Activated CD4-positive, alpha-beta memory T cell treated with anti-CD3 and anti-CD28 coated beads, Interleukin-2, amount 10 ng/mL, durations not matched to agents 7 days and 5 days (primary cell): ENCODE data around the gene CROCC2. TPM values are rescaled to one million over a fixed set of nuclear protein-coding genes. Genes with fewer than 3 reads are reported as not detected.
A peak's percentile ranks its signal among the peaks of the same experiment; 100 is the strongest.

ENCODE experiments used
- CTCF ChIA-PET: fragments of 350-600 bp; sonication (Branson Sonifier 250); formaldehyde crosslinking; loops from one replicate; lab custom pipeline; 2021; ENCODE audit warnings: antibody characterized with exemption, inconsistent platforms; lab: Charles Lee
- POLR2A ChIA-PET: fragments of 350-600 bp; sonication (Branson Sonifier 250); formaldehyde crosslinking; loops from one replicate; lab custom pipeline; 2021; ENCODE audit warnings: antibody characterized with exemption; lab: Charles Lee
- DNase-seq: peaks from one replicate; pipeline ENCODE4 v3.0.0-alpha.2; 2020
- H3K27ac Mint-ChIP-seq: one replicate; pipeline ENCODE4 v1.8.0; 2021; ENCODE audit warnings: mild to moderate bottlenecking, mixed read lengths
- H3K27me3 Mint-ChIP-seq: one replicate; pipeline ENCODE4 v1.8.0; 2021; ENCODE audit warnings: mixed read lengths
- H3K36me3 Mint-ChIP-seq: one replicate; pipeline ENCODE4 v1.8.0; 2021; ENCODE audit warnings: low read depth, mixed read lengths
- H3K4me1 Mint-ChIP-seq: one replicate; pipeline ENCODE4 v1.8.0; 2021; ENCODE audit warnings: mixed read lengths
- H3K4me3 Mint-ChIP-seq: one replicate; pipeline ENCODE4 v1.8.0; 2021; ENCODE audit warnings: mild to moderate bottlenecking, mixed read lengths
- H3K9me3 Mint-ChIP-seq: one replicate; pipeline ENCODE4 v1.8.0; 2021; ENCODE audit warnings: mixed read lengths
- total RNA-seq, 2 experiments: library from RNA; stranded (reverse); gene quantifications; one replicate each; pipeline ENCODE4 v1.2.3, GENCODE V29; 2021

The CROCC2 gene
- total RNA-seq, 2 experiments from 2014 or later = not detected

- Mint-ChIP-seq H3K36me3 (peaks cover 26% of the 10 kb centered on the region), H3K27ac (no peak overlapping the region), H3K27me3 (peaks cover 9% of the 10 kb centered on the region), H3K4me1 (peaks cover 50% of the 10 kb centered on the region), H3K9me3 (no peaks in the 10 kb centered on the region), H3K4me3 (no peak overlapping the region)
- POLR2A ChIA-PET = interaction anchor here (1.0 kb wide), 1 partner anchor 11 kb away, joined by 3 read pairs; no protein-coding TSS in a partner anchor
- CTCF ChIA-PET = no interaction called here
- no peak for DNase-seq
These were observed 134.1 kb downstream of the CROCC2 start for GRCh38 chr2:241040081-241040803.

GRCh38 chr2:241041589-241042158 is 135.5 kb downstream of the CROCC2 start:
- ChIA-PET POLR2A (no interaction called here), CTCF (interaction anchor here (0.6 kb wide), 1 partner anchor 18 kb away, joined by 3 read pairs; no protein-coding TSS in a partner anchor)
- DNase-seq = no peak
- Mint-ChIP-seq H3K27me3 (peaks cover 9% of the 10 kb centered on the region), H3K9me3 (no peaks in the 10 kb centered on the region), H3K27ac (peak overlapping the region; percentile 8), H3K4me1 (peaks cover 47% of the 10 kb centered on the region), H3K36me3 (peaks cover 27% of the 10 kb centered on the region), H3K4me3 (no peak overlapping the region)

Other genes with a start within 250 kb of the CROCC2 start
- not detected for gene AQP12B, start 223.5 kb upstream of the CROCC2 start, total RNA-seq
- not detected for gene AQP12A, start 214.5 kb upstream of the CROCC2 start, total RNA-seq
- under 1 TPM; 0.58 to 0.71 TPM for gene KIF1A, start 86.1 kb upstream of the CROCC2 start, total RNA-seq
- not detected for gene AGXT, start 37.5 kb upstream of the CROCC2 start, total RNA-seq
- gene MAB21L4, start 10.2 kb upstream of the CROCC2 start, total RNA-seq = not detected
- 10 to 100 TPM; 32.6 to 34.3 TPM for gene SNED1, start 92.3 kb downstream of the CROCC2 start, total RNA-seq
- 10 to 100 TPM; 41.5 to 45.4 TPM for gene MTERF4, start 196.0 kb downstream of the CROCC2 start, total RNA-seq
- 10 to 100 TPM; 58.1 to 58.9 TPM for gene PASK, start 243.1 kb downstream of the CROCC2 start, total RNA-seq
- 100 to 1,000 TPM; 103 to 106 TPM for gene PPP1R7, start 244.1 kb downstream of the CROCC2 start, total RNA-seq